ENCODE results near the gene SASH3. TPM values are rescaled to one million over a fixed set of nuclear protein-coding genes. Genes with fewer than 3 reads are reported as not detected.
A peak's percentile ranks its signal among the peaks of the same experiment; 100 is the strongest.
"Not testable (repeated sequence)": the region's sequence is repeated elsewhere in the genome, so short reads cannot be mapped to it uniquely, and the experiment has no call there.

The SASH3 gene
- total and polyA plus RNA-seq, 2 donors (not counting 1 experiment from before 2014, with no cell fraction given) = 224 to 240 TPM

DNA sequence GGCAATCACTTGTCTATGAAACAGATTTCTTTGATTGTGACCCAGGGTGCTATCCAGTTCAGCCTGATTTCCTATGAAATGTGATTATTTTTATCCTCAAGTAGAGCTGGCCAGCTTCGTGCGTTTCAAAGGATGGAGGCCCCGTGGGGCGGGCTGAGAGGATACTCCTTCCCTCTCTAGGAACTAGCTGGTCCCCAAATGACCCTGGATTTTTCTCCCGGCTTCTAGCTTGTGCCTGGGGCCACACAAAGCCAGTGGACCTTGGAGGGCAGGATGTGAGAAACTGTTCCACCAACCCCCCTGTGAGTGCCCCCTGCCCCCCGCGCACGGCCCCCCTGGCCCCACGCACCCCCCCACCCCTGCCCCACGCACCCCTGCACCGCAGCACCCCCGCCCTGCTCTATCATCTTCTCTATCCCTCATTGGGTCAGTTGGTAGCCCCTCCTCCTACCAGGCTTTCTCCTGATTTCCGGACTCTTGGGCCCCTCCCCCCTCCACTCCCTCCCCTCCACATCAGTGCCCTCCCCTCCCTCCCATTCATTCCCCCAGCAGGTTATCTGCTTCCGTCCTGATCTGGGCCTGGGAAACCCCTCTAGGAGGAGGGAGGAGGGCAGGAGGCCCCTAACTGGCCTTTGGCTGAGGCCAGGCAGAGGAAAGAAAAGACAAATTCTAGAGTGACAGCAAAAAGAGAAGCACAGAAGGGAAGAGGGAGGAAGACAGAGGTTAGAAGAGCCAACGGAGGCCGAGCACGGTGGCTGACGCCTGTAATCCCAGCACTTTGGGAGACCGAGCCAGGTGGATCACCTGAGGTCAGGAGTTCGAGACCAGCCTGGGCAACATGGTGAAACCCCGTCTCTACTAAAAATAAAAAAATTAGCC is 37.6 kb upstream of the SASH3 start:
- DNase-seq = no peak
- peaks cover 23% of the 10 kb centered on the region in 2 donors for H3K4me1 ChIP-seq (ENCODE audit: control insufficient read depth in 2 of 2, insufficient read depth in 2 of 2, low read length in 2 of 2)
- peak overlapping the region; percentile 43 for H3K4me2 ChIP-seq (replicated peaks; ENCODE audit: low read depth, low read length, poor library complexity, severe bottlenecking)
- no peaks in the 10 kb centered on the region for H3K27me3 ChIP-seq (replicated peaks in 1 of 4; ENCODE audit: control extremely low read depth in 1 of 4, control insufficient read depth in 3 of 4, insufficient read depth in 4 of 4, low read length in 3 of 4)
- no peak for ATAC-seq (ENCODE audit: low read depth)
- Mint-ChIP-seq H3K27ac (peak overlapping the region; percentile 81), H3K4me1 (peaks cover 20% of the 10 kb centered on the region), H3K9me3 (ENCODE audit: insufficient read depth) (no peaks in the 10 kb centered on the region), H3K27me3 (no peaks in the 10 kb centered on the region), H3K4me3 (no peak overlapping the region)
- no peak overlapping the region for H3K4me3 ChIP-seq (ENCODE audit: control extremely low read depth in 1 of 5, extremely low read depth in 1 of 5, insufficient read depth in 1 of 5, low read depth in 2 of 5, low read length in 4 of 5)
- H3K36me3 ChIP-seq (replicated peaks in 1 of 2; ENCODE audit: control extremely low read depth in 1 of 2, control insufficient read depth in 1 of 2, extremely low read depth in 1 of 2, insufficient read depth in 2 of 2, low read length in 1 of 2) = no peaks in the 10 kb centered on the region
- ChIA-PET CTCF (no interaction called here), POLR2A (interaction anchor here (1.3 kb wide), 1 partner anchor 17 kb away, joined by 3 read pairs; no protein-coding TSS in a partner anchor)
- no peaks in the 10 kb centered on the region for H3K79me2 ChIP-seq (ENCODE audit: control insufficient read depth, insufficient read depth, low read length)
- H3K9ac ChIP-seq (ENCODE audit: low read length) = no peak overlapping the region
- TF ChIP-seq, protein P1, sequence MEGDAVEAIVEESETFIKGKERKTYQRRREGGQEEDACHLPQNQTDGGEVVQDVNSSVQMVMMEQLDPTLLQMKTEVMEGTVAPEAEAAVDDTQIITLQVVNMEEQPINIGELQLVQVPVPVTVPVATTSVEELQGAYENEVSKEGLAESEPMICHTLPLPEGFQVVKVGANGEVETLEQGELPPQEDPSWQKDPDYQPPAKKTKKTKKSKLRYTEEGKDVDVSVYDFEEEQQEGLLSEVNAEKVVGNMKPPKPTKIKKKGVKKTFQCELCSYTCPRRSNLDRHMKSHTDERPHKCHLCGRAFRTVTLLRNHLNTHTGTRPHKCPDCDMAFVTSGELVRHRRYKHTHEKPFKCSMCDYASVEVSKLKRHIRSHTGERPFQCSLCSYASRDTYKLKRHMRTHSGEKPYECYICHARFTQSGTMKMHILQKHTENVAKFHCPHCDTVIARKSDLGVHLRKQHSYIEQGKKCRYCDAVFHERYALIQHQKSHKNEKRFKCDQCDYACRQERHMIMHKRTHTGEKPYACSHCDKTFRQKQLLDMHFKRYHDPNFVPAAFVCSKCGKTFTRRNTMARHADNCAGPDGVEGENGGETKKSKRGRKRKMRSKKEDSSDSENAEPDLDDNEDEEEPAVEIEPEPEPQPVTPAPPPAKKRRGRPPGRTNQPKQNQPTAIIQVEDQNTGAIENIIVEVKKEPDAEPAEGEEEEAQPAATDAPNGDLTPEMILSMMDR (IDR thresholded peaks at IDR 0.05) = no peak
- TF ChIP-seq EZH2 (IDR thresholded peaks at IDR 0.05; ENCODE audit: borderline replicate concordance, insufficient read depth, low read depth, low read length, poor library complexity, severe bottlenecking) = no peak
- H3K9me3 ChIP-seq (ENCODE audit: control extremely low read depth in 1 of 3, control insufficient read depth in 2 of 3, insufficient read depth in 1 of 3, low read length in 2 of 3) = no peaks in the 10 kb centered on the region
- WGBS (ENCODE audit: insufficient coverage) = no CpG with 5 or more reads among the region's 21 CpGs
- intact Hi-C loops (cut with micrococcal nuclease) = no loop called here
- H3K27ac ChIP-seq (ENCODE audit: low read length in 2 of 2) = peak overlapping the region; percentile 18 to 43
- peak overlapping the region; percentile 64 for H2AFZ ChIP-seq (ENCODE audit: insufficient read depth, low read depth, low read length, poor library complexity, severe bottlenecking)
- no peaks in the 10 kb centered on the region for H4K20me1 ChIP-seq (ENCODE audit: control insufficient read depth, insufficient read depth, low read length, poor library complexity, severe bottlenecking)

GRCh38 chrX:129742759-129743152 is 37.0 kb upstream of the SASH3 start:
- ATAC-seq (ENCODE audit: low read depth); DNase-seq; H3K9ac ChIP-seq (ENCODE audit: low read length); CTCF ChIA-PET; intact Hi-C loops (cut with micrococcal nuclease); H3K27me3 ChIP-seq (replicated peaks in 1 of 4; ENCODE audit: control extremely low read depth in 1 of 4, control insufficient read depth in 3 of 4, insufficient read depth in 4 of 4, low read length in 3 of 4); H3K79me2 ChIP-seq (ENCODE audit: control insufficient read depth, insufficient read depth, low read length); H3K9me3 ChIP-seq (ENCODE audit: control extremely low read depth in 1 of 3, control insufficient read depth in 2 of 3, insufficient read depth in 1 of 3, low read length in 2 of 3); H3K27me3 Mint-ChIP-seq; H4K20me1 ChIP-seq (ENCODE audit: control insufficient read depth, insufficient read depth, low read length, poor library complexity, severe bottlenecking); H3K4me3 ChIP-seq (ENCODE audit: control extremely low read depth in 1 of 5, extremely low read depth in 1 of 5, insufficient read depth in 1 of 5, low read depth in 2 of 5, low read length in 4 of 5); H3K36me3 ChIP-seq (replicated peaks in 1 of 2; ENCODE audit: control extremely low read depth in 1 of 2, control insufficient read depth in 1 of 2, extremely low read depth in 1 of 2, insufficient read depth in 2 of 2, low read length in 1 of 2); H3K9me3 Mint-ChIP-seq (ENCODE audit: insufficient read depth): not testable (repeated sequence)
- POLR2A ChIA-PET = interaction anchor here (1.3 kb wide), 1 partner anchor 17 kb away, joined by 3 read pairs; no protein-coding TSS in a partner anchor
- Histone ChIP-seq H3K4me2 (replicated peaks; ENCODE audit: low read depth, low read length, poor library complexity, severe bottlenecking) (peak overlapping the region; percentile 43), H3K4me1 (ENCODE audit: control insufficient read depth in 2 of 2, insufficient read depth in 2 of 2, low read length in 2 of 2) (peaks cover 17% of the 10 kb centered on the region in 2 donors), H3K27ac (ENCODE audit: low read length in 2 of 2) (peak overlapping the region in 1 of 2 donors; percentile 6), H2AFZ (ENCODE audit: insufficient read depth, low read depth, low read length, poor library complexity, severe bottlenecking) (peak overlapping the region; percentile 64)
- Mint-ChIP-seq H3K4me3 (peak overlapping the region; percentile 5), H3K27ac (peak overlapping the region; percentile 68), H3K4me1 (peaks cover 17% of the 10 kb centered on the region)
- WGBS (ENCODE audit: insufficient coverage) = no CpG with 5 or more reads among the region's 6 CpGs
